GM10847 (cell line): Measurements from ENCODE around the gene CALHM3.

ENCODE experiments used
- POLR2A ChIP-seq: IDR thresholded peaks from 2 replicates; pipeline ENCODE4 v1.6.1; 2011; ENCODE audit not compliant: insufficient read length; ENCODE audit errors: extremely low read depth

CALHM3 gene

GRCh38 chr10:103506061-103506460 lies 27.0 kb upstream of the CALHM3 start:
- TF ChIP-seq POLR2A: no peak

DNA sequence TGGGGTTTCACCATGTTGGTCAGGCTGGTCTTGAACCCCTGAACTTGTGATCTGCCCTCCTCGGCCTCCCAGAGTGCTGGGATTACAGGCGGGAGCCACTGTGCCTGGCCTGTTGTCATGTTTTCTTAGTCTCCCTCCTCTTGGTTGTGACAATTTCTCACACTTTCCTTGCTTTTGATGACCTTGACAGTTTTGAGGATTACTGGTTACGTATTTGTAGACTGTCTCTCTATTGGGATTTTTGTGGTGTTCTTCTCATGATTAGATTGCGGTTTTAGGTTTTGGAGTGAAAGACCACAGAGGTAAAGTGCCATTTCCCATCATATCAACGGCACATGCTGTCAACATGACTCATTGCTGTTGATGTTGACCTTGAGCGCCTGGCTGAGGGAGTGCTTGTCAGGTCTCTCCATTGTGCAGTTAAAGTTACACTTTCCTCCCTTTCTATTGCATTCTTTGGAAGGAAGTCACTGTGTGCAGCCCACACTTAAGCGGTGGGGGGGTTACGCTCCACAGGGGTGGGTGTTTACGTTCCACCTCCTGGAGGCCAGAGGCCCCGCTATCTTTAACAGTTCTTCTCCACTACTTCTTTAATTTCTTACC lies 25.2 kb upstream of the CALHM3 start:
- TF ChIP-seq POLR2A: no peak

DNA sequence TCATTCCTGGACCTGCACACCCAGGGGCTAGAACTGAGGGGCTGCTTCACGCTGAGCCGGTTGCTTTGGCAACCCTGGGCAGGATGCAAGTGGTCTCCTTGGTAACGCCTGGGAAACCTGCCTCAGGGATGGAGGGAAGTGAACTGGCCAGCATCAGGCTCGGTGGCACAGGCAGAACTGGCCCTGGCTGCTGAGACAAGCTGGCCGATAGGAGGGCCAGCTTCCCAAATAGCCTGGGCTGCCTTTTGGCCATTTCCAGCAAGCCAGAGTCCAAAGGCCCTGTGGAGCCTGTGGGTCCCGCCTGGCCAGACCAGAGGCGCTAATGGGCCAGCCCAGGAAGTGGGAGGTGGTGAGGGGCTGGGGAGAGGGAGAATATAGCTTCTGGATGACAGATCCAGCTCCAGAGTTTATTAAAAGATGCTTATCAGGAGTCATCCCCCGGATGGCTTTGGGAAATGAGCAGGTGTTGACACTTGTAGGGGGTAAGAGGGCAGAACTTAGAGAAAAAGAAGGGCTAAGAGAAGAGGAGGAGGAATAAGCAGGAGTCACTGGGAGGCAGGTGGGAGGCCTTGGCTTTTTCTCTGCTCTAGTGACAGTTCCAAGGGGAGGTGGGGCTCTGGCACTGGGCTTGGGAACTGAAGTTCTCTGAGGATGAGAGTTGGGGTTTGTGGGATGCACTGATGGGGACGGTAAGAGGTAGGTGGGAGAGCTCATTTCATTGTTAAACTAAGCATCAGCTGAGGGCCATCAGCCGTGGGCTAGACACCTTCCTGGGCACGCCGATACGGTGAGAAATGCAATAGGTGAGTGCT lies 24.0 kb upstream of the CALHM3 start:
- no peak for TF ChIP-seq POLR2A

- TF ChIP-seq POLR2A: no peak
Observed at GRCh38 chr10:103501186-103501585, 22.1 kb upstream of the CALHM3 start.

DNA sequence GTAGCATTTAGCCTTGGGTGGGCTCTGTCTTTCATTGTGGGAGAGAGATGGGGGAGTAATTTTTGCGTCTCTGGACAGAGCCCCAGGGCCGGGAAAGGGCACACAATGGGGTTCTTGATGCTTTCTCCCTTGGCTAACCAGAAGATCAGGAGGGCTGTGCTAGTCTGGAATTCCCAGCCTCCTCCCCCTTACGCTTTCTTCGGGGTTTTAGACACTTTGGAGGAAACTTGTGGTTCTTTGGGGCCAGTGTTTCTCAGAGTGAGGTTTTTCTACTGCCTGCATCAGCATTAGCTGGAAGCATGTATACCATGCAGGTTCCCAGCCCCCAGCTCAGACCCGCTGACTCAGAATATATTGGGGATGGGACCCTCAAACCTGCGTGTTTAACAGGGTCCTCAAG lies 21.4 kb upstream of the CALHM3 start:
- TF ChIP-seq POLR2A: no peak

GRCh38 chr10:103499881-103500280 lies 20.8 kb upstream of the CALHM3 start:
- TF ChIP-seq POLR2A: no peak

DNA sequence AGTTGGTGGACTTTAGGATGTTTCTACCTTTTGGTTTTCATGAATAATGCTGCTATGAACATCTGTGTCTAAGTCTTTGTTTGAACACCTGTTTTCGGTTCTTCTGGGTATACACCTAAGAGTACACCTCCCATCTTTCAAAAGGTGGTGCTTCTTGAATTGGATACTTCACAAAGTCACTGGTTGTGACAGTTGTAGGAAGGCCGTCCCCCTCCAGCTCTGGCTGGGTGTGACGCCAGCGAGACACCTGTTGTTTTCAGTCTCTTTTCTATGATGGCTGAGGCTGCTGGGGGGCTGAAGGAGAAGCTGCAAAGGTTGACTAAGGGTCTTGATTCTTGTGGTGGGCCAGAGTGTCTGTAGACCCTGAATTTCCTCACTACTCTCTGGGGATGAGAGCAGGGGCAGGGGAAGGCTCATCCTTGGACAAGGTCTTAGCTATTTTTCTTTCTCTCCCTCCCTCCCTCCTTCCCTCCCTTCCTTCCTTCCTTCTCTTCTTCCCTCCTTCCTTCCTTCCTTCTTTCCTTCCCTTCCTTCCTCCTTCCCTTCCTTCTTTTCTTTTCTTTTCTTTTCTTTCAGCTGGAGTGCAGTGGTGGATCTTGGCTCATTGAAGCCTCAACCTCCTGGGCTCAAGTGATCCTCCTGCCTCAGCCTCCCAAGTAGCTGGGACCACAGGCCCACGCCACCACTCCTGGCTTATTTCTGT lies 20.0 kb upstream of the CALHM3 start:
- no peak for TF ChIP-seq POLR2A

DNA sequence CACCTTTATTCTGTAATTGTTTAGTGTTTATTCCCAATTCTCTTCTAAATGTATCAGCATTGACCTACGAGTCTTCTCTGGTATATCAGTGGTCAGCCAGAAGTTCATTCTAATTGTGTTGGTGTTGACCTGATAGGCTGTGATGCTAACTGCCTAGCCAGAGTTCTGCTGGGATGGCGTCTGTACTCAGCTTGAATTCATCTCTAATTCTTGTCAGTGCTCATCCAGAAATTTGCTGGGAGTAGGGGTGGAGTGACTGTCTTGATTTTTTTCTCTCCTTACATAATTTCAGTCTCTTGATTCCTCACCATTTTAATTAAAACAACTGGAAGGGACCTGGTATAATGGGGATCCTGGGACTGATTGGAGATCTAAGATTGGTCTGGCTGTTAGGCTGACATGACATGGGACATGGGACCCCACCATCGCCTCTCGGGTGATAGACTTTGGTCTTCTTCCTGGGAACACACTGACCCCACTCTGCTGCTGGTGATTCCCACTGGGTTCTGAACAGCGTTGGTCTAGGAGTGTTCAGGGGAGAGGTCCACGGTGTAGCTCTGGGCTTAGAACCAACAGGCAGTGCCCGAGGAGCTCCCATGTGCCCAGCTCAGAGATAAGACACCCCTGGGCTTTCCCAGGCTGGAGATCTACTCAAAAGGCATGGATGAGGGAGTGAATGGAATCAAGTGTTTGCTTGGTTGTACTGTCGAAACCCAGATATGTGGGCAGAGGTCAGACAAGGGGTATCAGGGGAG lies 18.3 kb upstream of the CALHM3 start:
- no peak for TF ChIP-seq POLR2A

DNA sequence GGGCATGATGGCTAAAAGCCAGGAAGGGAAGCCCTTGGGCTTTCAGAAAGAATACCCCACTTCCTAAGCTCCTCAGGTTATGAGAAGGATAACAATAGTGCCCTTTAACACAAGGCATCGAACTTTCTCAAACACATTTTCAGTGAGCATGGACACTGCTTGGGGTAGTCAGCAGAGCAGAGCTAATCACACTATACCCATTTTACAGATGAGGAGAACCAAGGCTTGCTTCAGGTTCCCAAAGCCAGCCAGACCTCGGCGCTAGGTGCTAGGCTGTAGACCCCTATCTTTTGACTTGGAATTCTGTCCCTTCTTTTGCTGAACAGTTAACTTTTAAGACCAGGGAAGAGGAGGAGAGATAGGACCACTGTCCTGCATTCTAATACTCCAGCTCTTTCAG lies 16.3 kb upstream of the CALHM3 start:
- TF ChIP-seq POLR2A: no peak

DNA sequence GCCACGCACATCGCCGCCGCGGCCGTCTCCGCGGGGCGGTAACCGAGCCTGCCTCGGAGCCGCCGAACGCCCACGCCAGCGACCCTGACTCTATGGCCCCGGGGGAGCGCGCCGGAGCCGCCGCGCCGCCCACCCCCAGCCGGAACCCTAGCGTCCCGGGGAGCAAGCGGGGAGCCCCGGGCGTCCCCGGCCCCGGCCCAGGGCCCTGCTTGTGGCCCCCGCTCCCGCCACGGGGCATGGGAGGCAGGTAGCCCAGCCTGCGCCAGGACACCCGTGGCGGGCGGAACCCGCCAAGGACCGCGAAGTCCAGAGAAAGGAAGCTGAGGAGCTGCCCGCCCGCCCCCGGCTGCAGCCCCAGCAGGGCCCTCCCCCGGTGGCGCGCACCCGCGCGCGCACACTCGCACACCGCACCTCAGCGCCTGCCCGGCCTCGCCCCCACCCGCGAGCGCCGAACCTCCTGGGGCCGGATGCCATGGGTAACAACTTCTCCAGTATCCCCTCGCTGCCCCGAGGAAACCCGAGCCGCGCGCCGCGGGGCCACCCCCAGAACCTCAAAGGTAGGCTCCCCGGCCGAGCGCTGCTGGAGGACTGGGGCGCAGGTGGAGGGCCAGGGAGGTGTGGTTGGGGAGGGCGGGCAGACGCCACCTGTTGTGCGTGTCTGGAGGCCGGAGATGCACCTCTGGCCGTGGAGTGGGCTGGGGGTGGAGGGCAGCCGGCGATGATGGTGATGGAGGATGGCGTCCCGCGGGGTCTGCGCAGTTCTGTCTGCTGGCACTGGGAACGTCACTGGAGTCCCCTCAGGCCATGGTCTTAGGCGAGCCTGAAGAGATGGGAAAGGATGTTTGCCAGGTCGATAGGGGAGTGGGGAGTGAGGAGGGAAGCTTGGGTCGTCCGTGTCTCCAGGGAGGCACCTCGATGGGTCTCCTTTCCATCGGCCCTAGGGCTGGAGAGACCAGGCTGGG lies 15.2 kb upstream of the CALHM3 start:
- TF ChIP-seq POLR2A: no peak

DNA sequence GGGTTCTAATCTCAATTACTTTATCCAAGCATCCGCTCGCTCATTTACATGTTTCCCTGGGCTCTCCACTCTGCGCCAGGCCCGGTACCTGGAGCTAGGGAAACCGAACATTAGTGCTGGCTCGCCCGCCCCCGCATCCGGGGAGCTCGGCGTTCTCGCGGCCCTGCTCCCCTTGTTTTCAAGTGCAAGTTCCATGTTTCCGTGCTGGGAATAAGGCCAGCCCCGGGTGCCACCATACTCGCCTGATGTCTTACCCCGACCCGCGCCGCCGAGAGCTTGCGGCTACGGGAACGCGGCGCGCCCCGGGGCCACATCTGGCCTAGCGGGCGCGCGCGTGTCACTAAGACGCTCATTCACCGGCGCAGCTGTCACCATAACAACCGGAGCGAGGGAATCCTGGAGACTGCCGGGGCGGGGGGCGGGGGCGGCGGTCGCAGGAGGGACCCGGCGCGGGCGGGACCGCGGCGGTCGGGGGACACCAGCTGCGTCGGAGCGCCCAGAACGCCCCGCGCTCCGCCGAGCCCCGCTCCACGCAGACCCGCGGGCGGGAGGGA lies 14.4 kb upstream of the CALHM3 start, which contains the start of gene NEURL1:
TSS of gene NEURL1 (plus strand) at position 344 of the 554 bp plus-strand sequence. CDS start 683 bp downstream, outside the sequence.
- no peak for TF ChIP-seq POLR2A

DNA sequence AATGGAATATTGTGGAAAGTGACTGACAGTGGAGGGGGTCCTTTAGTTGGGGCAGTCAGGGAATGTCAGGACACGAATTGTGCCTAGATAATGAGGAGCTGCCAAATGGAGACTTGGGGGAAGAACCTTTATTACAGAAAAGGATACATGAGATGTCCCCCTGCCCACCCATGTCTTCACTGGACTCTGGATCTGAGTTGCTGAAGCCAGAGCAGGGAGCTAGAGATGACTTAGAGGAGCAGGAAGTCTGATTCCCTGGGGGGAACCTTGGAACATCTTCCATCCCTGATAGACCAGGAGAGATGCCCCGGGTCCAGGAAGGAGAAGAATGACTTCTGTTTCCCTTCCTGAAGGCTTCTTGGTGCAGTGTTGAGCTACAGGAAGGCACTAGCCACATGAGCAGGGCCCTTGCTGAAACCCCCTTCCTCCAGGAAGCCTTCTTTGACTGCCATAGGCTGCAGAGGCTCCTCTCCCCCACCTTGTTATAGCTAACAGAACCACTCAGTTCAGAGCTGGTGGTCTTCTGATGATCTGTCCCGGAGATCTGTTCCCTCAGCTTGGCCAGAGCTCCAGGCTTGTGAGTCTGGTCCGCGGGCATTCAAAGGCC lies 13.7 kb upstream of the CALHM3 start:
- no peak for TF ChIP-seq POLR2A

DNA sequence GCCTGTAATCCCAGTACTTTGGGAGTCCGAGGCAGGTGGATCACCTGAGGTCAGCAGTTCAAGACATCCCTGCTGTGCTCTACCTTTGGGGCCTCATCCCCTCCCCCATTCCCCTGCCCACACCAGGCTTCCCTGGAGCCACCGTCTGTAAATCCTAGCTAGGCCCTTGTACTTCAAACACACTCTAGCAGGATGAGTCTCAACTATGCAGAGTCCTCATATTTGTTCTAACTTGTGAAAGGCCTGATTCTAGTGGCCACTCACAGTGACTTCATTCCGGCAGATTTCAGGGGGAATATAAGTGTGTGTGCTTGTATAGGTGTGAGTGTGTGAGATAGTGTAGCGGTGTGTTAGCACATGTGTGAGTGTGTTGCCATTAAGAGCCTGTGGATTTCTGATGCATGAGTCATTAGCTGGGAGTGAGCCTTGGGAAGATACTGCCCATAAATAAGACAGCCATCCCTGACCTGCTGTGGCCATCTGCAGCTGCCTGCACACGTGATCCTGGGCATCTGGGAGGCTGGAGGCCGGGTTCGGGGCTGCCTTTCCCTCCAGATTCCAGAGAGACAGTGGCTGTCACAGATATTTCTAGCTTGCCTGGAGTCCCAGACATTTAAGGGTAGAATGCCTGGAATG lies 12.8 kb upstream of the CALHM3 start:
- TF ChIP-seq POLR2A: no peak
